Bronchial epithelial cell (primary cell): Measurements from ENCODE around the gene TNFRSF13B. TPM values are rescaled to one million over a fixed set of nuclear protein-coding genes. Genes with fewer than 3 reads are reported as not detected.
"Not testable (repeated sequence)": the region's sequence is repeated elsewhere in the genome, so short reads cannot be mapped to it uniquely, and the experiment has no call there.

Source experiments
- DNase-seq: peaks from one replicate; pipeline ENCODE4 v3.0.0-alpha.2; 2010; ENCODE audit warnings: low read depth
- FAIRE-seq: peaks from 2 replicates; lab custom pipeline; 2011; peaks lifted over from hg19 to GRCh38; lab: Jason Lieb, UNC
- H3K27me3 ChIP-seq: 2 replicates; pipeline ENCODE4 v1.5.1; 2011; ENCODE audit warnings: low read length; ENCODE audit not compliant: control insufficient read depth, insufficient read depth
- H3K36me3 ChIP-seq: 2 replicates; pipeline ENCODE4 v1.5.1; 2011; ENCODE audit warnings: low read length; ENCODE audit not compliant: control insufficient read depth, insufficient read depth
- H3K4me3 ChIP-seq: 2 replicates; pipeline ENCODE4 v1.5.1; 2011; ENCODE audit warnings: mild to moderate bottlenecking, low read depth, low read length, control low read depth
- total RNA-seq: library from RNA; depleted of rRNA; stranded (reverse); fragments of >200 nt; gene quantifications from 2 replicates; pipeline ENCODE4 v1.2.1, GENCODE V29; 2014
- TF ChIP-seq, protein P1 (sequence below): IDR thresholded peaks from 2 replicates; pipeline ENCODE4 v1.5.1; 2011; ENCODE audit warnings: mild to moderate bottlenecking, moderate library complexity, low read length, control low read depth, inconsistent platforms; ENCODE audit not compliant: insufficient read depth, severe bottlenecking

TNFRSF13B gene
- total RNA-seq, 1 donor from 2014 or later: not detected

GRCh38 chr17:16980061-16980460 lies 8.1 kb upstream of the TNFRSF13B start:
- no peak for FAIRE-seq
- TF ChIP-seq, protein P1, sequence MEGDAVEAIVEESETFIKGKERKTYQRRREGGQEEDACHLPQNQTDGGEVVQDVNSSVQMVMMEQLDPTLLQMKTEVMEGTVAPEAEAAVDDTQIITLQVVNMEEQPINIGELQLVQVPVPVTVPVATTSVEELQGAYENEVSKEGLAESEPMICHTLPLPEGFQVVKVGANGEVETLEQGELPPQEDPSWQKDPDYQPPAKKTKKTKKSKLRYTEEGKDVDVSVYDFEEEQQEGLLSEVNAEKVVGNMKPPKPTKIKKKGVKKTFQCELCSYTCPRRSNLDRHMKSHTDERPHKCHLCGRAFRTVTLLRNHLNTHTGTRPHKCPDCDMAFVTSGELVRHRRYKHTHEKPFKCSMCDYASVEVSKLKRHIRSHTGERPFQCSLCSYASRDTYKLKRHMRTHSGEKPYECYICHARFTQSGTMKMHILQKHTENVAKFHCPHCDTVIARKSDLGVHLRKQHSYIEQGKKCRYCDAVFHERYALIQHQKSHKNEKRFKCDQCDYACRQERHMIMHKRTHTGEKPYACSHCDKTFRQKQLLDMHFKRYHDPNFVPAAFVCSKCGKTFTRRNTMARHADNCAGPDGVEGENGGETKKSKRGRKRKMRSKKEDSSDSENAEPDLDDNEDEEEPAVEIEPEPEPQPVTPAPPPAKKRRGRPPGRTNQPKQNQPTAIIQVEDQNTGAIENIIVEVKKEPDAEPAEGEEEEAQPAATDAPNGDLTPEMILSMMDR: no peak
- Histone ChIP-seq H3K27me3 (no peaks in the 10 kb centered on the region), H3K36me3 (no peaks in the 10 kb centered on the region), H3K4me3 (no peak overlapping the region)
- no peak for DNase-seq

- not testable (repeated sequence) for H3K27me3 ChIP-seq, H3K4me3 ChIP-seq, DNase-seq, FAIRE-seq, H3K36me3 ChIP-seq
These were observed 7.4 kb upstream of the TNFRSF13B start for GRCh38 chr17:16979237-16979823.

- Histone ChIP-seq H3K4me3 (no peak overlapping the region), H3K27me3 (no peaks in the 10 kb centered on the region), H3K36me3 (no peaks in the 10 kb centered on the region)
- DNase-seq (peak; percentile 9), FAIRE-seq (no peak)
- TF ChIP-seq, protein P1: no peak
These were observed 6.0 kb upstream of the TNFRSF13B start for GRCh38 chr17:16977932-16978331.

DNA sequence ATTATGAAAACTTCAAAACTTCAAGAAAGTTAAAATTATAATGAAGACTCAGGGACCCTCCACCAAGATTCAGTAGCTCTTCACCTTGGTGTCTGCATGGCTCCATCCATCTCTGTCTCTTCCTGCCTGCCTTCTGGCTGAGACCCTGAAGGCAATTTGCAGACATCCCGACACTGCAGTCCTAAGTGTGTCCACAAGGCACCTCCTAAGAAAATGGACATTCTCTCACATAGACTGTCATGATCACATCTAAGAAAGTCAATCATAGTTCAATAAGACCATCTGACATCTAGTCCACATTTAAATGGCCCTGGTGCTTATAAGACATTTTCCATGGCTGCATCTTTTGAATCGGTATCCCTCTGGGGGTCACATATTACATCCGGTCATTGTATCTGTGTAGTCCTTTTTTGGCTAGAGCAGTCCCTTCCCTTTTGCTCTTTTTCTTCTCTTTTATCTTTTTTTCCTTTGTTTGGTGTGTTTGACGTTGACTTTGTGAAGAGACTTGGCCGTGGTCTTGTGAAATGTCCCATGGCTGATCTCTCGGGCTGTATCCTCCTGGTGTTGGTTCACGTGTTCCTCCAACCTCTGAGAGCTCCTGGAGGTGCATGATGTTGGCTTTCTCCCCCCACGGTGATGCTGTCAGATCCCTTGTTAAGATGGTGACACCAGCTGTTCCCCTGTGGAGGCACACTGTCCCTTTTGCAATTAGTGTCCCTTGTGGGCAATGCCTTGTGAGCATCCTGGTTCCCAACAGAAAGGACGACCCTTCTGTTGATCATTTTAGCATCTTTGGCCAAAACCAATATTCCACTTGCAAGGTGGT lies 5.0 kb upstream of the TNFRSF13B start:
- Histone ChIP-seq H3K27me3 (no peaks in the 10 kb centered on the region), H3K4me3 (no peak overlapping the region), H3K36me3 (no peaks in the 10 kb centered on the region)
- FAIRE-seq (no peak), DNase-seq (no peak)
- TF ChIP-seq, protein P1: no peak

GRCh38 chr17:16975744-16976625 lies 4.1 kb upstream of the TNFRSF13B start:
- DNase-seq (no peak), FAIRE-seq (no peak)
- no peaks in the 10 kb centered on the region for H3K27me3 ChIP-seq
- H3K36me3 ChIP-seq: no peaks in the 10 kb centered on the region
- H3K4me3 ChIP-seq: no peak overlapping the region
- TF ChIP-seq, protein P1: no peak

GRCh38 chr17:16975277-16975651 lies 3.3 kb upstream of the TNFRSF13B start:
- no peak for FAIRE-seq
- DNase-seq: no peak
- no peaks in the 10 kb centered on the region for H3K36me3 ChIP-seq

More at GRCh38 chr17:16975277-16975651, 3.3 kb upstream of the TNFRSF13B start:
- Histone ChIP-seq H3K27me3 (no peaks in the 10 kb centered on the region), H3K4me3 (no peak overlapping the region)
- TF ChIP-seq, protein P1: no peak
